ENCODE measurements around the gene EPHA7. TPM values are rescaled to one million over a fixed set of nuclear protein-coding genes. Genes with fewer than 3 reads are reported as not detected.

The EPHA7 gene
- total RNA-seq, 2 donors from 2014 or later: 2.5 to 5.5 TPM

DNA sequence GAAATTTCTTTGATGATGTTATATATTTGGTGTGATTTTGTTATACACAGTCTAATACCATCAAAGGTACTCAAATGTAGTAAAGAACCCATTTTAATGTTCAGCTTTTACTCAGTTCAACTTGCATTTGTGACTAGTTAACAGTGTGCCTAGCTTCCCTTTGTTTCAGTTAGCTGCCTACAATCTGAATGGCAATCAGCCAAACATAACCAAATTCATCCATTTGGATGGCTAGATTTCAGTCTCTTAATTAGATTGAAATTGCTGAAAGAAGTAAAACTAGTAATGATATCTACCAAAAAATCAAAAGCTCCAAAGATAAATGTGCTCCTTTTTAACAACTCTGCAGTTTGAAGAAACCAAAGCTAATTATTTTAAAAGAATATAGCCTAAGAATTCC is 6.9 kb downstream of the EPHA7 start:
- Histone ChIP-seq H3K9me3 (ENCODE audit: control insufficient read depth, low read length) (no peaks in the 10 kb centered on the region), H3K9ac (ENCODE audit: extremely low read depth, low read length, poor library complexity, severe bottlenecking) (no peak overlapping the region), H3K27me3 (ENCODE audit: control insufficient read depth, insufficient read depth, low read length, poor library complexity, severe bottlenecking) (peaks cover 7% of the 10 kb centered on the region), H3K36me3 (ENCODE audit: control insufficient read depth, insufficient read depth, low read length) (no peaks in the 10 kb centered on the region), H3K4me3 (ENCODE audit: low read length) (no peak overlapping the region), H3K27ac (ENCODE audit: low read depth, low read length) (no peak overlapping the region), H3K4me1 (ENCODE audit: control insufficient read depth, insufficient read depth, low read length) (no peaks in the 10 kb centered on the region)
- TF ChIP-seq, protein P1, sequence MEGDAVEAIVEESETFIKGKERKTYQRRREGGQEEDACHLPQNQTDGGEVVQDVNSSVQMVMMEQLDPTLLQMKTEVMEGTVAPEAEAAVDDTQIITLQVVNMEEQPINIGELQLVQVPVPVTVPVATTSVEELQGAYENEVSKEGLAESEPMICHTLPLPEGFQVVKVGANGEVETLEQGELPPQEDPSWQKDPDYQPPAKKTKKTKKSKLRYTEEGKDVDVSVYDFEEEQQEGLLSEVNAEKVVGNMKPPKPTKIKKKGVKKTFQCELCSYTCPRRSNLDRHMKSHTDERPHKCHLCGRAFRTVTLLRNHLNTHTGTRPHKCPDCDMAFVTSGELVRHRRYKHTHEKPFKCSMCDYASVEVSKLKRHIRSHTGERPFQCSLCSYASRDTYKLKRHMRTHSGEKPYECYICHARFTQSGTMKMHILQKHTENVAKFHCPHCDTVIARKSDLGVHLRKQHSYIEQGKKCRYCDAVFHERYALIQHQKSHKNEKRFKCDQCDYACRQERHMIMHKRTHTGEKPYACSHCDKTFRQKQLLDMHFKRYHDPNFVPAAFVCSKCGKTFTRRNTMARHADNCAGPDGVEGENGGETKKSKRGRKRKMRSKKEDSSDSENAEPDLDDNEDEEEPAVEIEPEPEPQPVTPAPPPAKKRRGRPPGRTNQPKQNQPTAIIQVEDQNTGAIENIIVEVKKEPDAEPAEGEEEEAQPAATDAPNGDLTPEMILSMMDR (conservative IDR thresholded peaks at IDR 0.05): no peak
- H3K9me3 Mint-ChIP-seq: no peaks in the 10 kb centered on the region
- H3K4me3 Mint-ChIP-seq: no peak overlapping the region
- no peak for DNase-seq
- no peak overlapping the region for H3K27ac Mint-ChIP-seq
- H3K4me1 Mint-ChIP-seq: peaks cover 12% of the 10 kb centered on the region
- H3K36me3 Mint-ChIP-seq (ENCODE audit: low read depth): no peaks in the 10 kb centered on the region
- peaks cover 23% of the 10 kb centered on the region for H3K27me3 Mint-ChIP-seq (ENCODE audit: insufficient read depth)

DNA sequence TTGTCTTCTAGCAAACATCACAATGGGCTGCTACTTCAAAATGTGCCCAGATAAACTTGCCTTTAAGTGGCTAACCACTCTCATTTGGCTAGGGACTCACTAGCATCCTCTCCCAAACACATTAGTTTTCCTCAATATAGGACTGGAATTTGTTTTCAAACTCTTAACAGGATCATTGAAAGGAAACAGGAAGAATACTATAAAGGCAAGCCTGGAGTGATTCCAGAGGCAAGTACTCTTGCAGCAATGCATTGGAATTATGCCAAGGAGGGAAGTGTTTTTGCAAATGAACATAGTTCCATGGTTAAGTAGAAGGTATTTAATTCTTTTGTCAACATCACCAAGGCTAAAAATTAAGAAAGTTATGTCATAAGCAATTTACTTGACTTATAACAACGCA is 12.2 kb downstream of the EPHA7 start:
- Mint-ChIP-seq H3K27ac (no peak overlapping the region), H3K4me1 (peaks cover 12% of the 10 kb centered on the region), H3K36me3 (ENCODE audit: low read depth) (no peaks in the 10 kb centered on the region), H3K27me3 (ENCODE audit: insufficient read depth) (no peaks in the 10 kb centered on the region), H3K4me3 (no peak overlapping the region), H3K9me3 (no peaks in the 10 kb centered on the region)
- TF ChIP-seq, protein P1 (conservative IDR thresholded peaks at IDR 0.05): no peak
- Histone ChIP-seq H3K27ac (ENCODE audit: low read depth, low read length) (no peak overlapping the region), H3K9ac (ENCODE audit: extremely low read depth, low read length, poor library complexity, severe bottlenecking) (no peak overlapping the region), H3K9me3 (ENCODE audit: control insufficient read depth, low read length) (no peaks in the 10 kb centered on the region), H3K27me3 (ENCODE audit: control insufficient read depth, insufficient read depth, low read length, poor library complexity, severe bottlenecking) (no peaks in the 10 kb centered on the region), H3K4me3 (ENCODE audit: low read length) (no peak overlapping the region), H3K36me3 (ENCODE audit: control insufficient read depth, insufficient read depth, low read length) (no peaks in the 10 kb centered on the region), H3K4me1 (ENCODE audit: control insufficient read depth, insufficient read depth, low read length) (no peaks in the 10 kb centered on the region)
- 100% methylated on average over 1 of the region's 1 CpG; no CpG with 5 or more reads in 1 of the 2 experiments for WGBS, 2 experiments (ENCODE audit: insufficient coverage in 1 of 2, insufficient read length in 1 of 2)
- DNase-seq: no peak

GRCh38 chr6:93403390-93403789 is 16.0 kb downstream of the EPHA7 start:
- WGBS, 2 experiments (ENCODE audit: insufficient coverage in 1 of 2, insufficient read length in 1 of 2): 83 to 91% methylated on average over 3 of the region's 3 CpGs

More at GRCh38 chr6:93403390-93403789, 16.0 kb downstream of the EPHA7 start:
- Histone ChIP-seq H3K9me3 (ENCODE audit: control insufficient read depth, low read length) (no peaks in the 10 kb centered on the region), H3K4me3 (ENCODE audit: low read length) (no peak overlapping the region), H3K36me3 (ENCODE audit: control insufficient read depth, insufficient read depth, low read length) (no peaks in the 10 kb centered on the region), H3K4me1 (ENCODE audit: control insufficient read depth, insufficient read depth, low read length) (no peaks in the 10 kb centered on the region), H3K27me3 (ENCODE audit: control insufficient read depth, insufficient read depth, low read length, poor library complexity, severe bottlenecking) (no peaks in the 10 kb centered on the region), H3K9ac (ENCODE audit: extremely low read depth, low read length, poor library complexity, severe bottlenecking) (no peak overlapping the region), H3K27ac (ENCODE audit: low read depth, low read length) (no peak overlapping the region)
- Mint-ChIP-seq H3K36me3 (ENCODE audit: low read depth) (no peaks in the 10 kb centered on the region), H3K9me3 (no peaks in the 10 kb centered on the region), H3K4me1 (peaks cover 15% of the 10 kb centered on the region), H3K27me3 (ENCODE audit: insufficient read depth) (peaks cover 4% of the 10 kb centered on the region), H3K4me3 (no peak overlapping the region), H3K27ac (no peak overlapping the region)
- TF ChIP-seq, protein P1 (conservative IDR thresholded peaks at IDR 0.05): no peak
- no peak for DNase-seq
